AG04450 (cell line): Measurements from ENCODE around the gene GAB4. TPM values are rescaled to one million over a fixed set of nuclear protein-coding genes. Genes with fewer than 3 reads are reported as not detected.

Experiments
- CTCF ChIA-PET: fragments of 300-600, 350-600 bp; formaldehyde crosslinking; extraction: SDS; loops from one replicate; lab custom pipeline; 2022; ENCODE audit warnings: antibody characterized with exemption, inconsistent platforms; lab: Charles Lee
- POLR2A ChIA-PET: fragments of 350-600 bp; formaldehyde crosslinking; extraction: SDS; loops from one replicate; lab custom pipeline; 2021; ENCODE audit warnings: antibody characterized with exemption, inconsistent platforms; lab: Yijun Ruan, JAX
- DNase-seq: peaks from one replicate; pipeline ENCODE4 v3.0.0-alpha.2; 2011; ENCODE audit warnings: low read depth, low spot score
- H3K27ac ChIP-seq: one replicate; pipeline ENCODE4 v1.5.1; 2012; ENCODE audit warnings: low read depth, low read length, control low read depth
- H3K27me3 ChIP-seq: one replicate; pipeline ENCODE4 v1.6.0; 2012; ENCODE audit warnings: low read length; ENCODE audit not compliant: control insufficient read depth, insufficient read depth
- H3K4me3 ChIP-seq: 2 replicates; pipeline ENCODE4 v1.5.1; 2011; ENCODE audit warnings: mild to moderate bottlenecking, low read depth, low read length, control low read depth
- H3K9me3 ChIP-seq: 2 replicates; pipeline ENCODE4 v1.5.1; 2012; ENCODE audit warnings: low read length; ENCODE audit not compliant: control insufficient read depth, insufficient read depth
- CTCF ChIP-seq: IDR thresholded peaks from 2 replicates; pipeline ENCODE4 v1.5.1; 2011; ENCODE audit warnings: low read depth, low read length, control low read depth, inconsistent platforms
- polyA plus RNA-seq: library from polyadenylated mRNA; depleted of rRNA; stranded (reverse); fragments of >200 nt; gene quantifications from 2 replicates; pipeline ENCODE4 v1.2.3, GENCODE V29; 2011

GAB4 gene
- polyA plus RNA-seq, 1 experiment, result not detected

GRCh38 chr22:16967453-16968217, 40.4 kb downstream of the GAB4 start:
- CTCF ChIA-PET, result no interaction called here

DNA sequence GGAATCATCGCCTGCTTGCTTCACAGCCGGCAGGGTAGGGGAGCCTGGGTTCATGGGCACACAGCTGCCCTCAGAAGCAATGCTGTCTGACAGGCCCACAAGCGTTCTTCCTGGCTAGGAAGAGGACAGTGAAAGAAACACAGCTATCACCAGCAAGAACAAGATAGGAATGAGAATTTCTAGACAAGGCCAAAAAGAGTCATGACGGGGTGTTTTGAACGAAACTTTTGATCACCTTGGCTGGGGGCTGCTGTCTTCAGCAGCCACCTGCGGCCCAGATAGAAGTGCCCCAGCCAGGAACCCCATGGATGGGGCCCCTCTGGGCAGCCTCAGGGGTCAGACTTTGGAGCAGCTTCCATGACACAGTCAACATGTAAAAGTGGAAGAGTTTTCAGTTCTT, 41.8 kb downstream of the GAB4 start:
- ChIA-PET CTCF (no interaction called here), POLR2A (no interaction called here)
- no peak for TF ChIP-seq CTCF
- Histone ChIP-seq H3K27ac (no peak overlapping the region), H3K4me3 (no peak overlapping the region), H3K9me3 (peaks cover 78% of the 10 kb centered on the region), H3K27me3 (no peaks in the 10 kb centered on the region)
- no peak for DNase-seq

More at GRCh38 chr22:16967453-16968217, 40.4 kb downstream of the GAB4 start:
- peaks cover 77% of the 10 kb centered on the region for H3K9me3 ChIP-seq
- H3K27ac ChIP-seq, result no peak overlapping the region
- TF ChIP-seq CTCF, result no peak
- no peak for DNase-seq
- H3K4me3 ChIP-seq, result no peak overlapping the region
- POLR2A ChIA-PET, result no interaction called here
- H3K27me3 ChIP-seq, result no peaks in the 10 kb centered on the region

DNA sequence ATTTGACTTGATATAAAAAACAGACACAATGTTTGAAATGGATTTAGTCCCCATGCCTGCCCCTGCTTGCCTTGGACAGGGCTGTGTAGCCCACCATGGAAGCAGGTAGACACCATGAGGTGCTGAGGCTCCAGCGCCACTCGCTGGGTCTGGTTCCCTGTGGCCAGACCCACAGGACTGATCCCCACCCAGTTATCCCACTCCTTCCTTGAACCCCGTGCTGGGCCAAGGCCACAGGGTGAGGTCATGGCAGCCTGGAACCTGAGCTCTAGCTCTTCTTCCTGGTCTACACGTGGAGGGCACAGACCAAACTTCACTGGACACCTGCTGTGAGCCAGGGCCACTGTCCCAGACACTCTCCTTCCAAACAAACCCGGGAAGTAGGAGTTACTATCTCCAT, 42.5 kb downstream of the GAB4 start:
- CTCF ChIA-PET, result no interaction called here
- no peak overlapping the region for H3K27ac ChIP-seq
- TF ChIP-seq CTCF, result no peak
- no peak for DNase-seq
- H3K9me3 ChIP-seq, result peaks cover 85% of the 10 kb centered on the region
- H3K27me3 ChIP-seq, result no peaks in the 10 kb centered on the region
- H3K4me3 ChIP-seq, result no peak overlapping the region
- POLR2A ChIA-PET, result no interaction called here

- DNase-seq, result no peak
- H3K9me3 ChIP-seq, result peaks cover 89% of the 10 kb centered on the region
- POLR2A ChIA-PET, result no interaction called here
- H3K27me3 ChIP-seq, result no peaks in the 10 kb centered on the region
- CTCF ChIA-PET, result no interaction called here
- no peak overlapping the region for H3K4me3 ChIP-seq
- no peak overlapping the region for H3K27ac ChIP-seq
- no peak for TF ChIP-seq CTCF
Observed at GRCh38 chr22:16965083-16965482, 42.9 kb downstream of the GAB4 start.

DNA sequence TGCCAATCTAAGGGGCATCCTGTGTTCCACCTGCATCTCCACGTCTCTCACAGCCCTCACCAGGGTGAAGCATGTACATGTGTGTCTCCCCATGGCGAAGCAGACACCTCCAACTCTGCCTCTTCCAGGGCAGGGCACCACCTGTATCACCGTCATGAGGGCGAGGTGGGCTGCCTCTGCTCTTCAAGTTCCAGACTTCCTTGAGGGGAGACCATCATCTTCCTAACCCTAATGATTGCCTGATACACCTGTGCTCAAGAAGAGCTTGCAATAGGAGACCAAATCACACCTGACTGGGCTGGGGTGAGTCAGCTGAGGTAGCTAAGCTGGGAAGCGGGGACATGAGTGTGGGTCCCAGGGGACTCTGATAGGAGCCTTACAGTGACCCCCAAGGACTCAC, 43.7 kb downstream of the GAB4 start:
- ChIA-PET POLR2A (no interaction called here), CTCF (no interaction called here)
- Histone ChIP-seq H3K27me3 (no peaks in the 10 kb centered on the region), H3K9me3 (peaks cover 89% of the 10 kb centered on the region), H3K27ac (no peak overlapping the region), H3K4me3 (no peak overlapping the region)
- TF ChIP-seq CTCF, result no peak
- no peak for DNase-seq
